Limb (tissue), 2 donors: Measurements from ENCODE around the gene CBY1.
A peak's percentile ranks its signal among the peaks of the same experiment; 100 is the strongest.

Source experiments
- DNase-seq, 2 donors: peaks; one replicate each; pipeline ENCODE4 v3.0.0-alpha.2; 2016; ENCODE audit errors: extremely low spot score in 2 of 2

CBY1 gene

GRCh38 chr22:38700789-38701628 is 44.6 kb downstream of the CBY1 start, which contains the start of gene JOSD1:
Gene JOSD1 (minus strand): TSS chr22:38700943. CDS start chr22:38699987, 956 bp downstream.
- DNase-seq, result peak; percentile 87 to 99

- DNase-seq, result no peak
Observed at GRCh38 chr22:38704654-38705234, 48.3 kb downstream of the CBY1 start.

- peak; percentile 96 to 100 for DNase-seq
Observed at GRCh38 chr22:38705235-38706100, 49.0 kb downstream of the CBY1 start, which contains the start of gene GTPBP1. Gene GTPBP1 (plus strand): TSS chr22:38705944. CDS start chr22:38705956, 12 bp downstream.

DNA sequence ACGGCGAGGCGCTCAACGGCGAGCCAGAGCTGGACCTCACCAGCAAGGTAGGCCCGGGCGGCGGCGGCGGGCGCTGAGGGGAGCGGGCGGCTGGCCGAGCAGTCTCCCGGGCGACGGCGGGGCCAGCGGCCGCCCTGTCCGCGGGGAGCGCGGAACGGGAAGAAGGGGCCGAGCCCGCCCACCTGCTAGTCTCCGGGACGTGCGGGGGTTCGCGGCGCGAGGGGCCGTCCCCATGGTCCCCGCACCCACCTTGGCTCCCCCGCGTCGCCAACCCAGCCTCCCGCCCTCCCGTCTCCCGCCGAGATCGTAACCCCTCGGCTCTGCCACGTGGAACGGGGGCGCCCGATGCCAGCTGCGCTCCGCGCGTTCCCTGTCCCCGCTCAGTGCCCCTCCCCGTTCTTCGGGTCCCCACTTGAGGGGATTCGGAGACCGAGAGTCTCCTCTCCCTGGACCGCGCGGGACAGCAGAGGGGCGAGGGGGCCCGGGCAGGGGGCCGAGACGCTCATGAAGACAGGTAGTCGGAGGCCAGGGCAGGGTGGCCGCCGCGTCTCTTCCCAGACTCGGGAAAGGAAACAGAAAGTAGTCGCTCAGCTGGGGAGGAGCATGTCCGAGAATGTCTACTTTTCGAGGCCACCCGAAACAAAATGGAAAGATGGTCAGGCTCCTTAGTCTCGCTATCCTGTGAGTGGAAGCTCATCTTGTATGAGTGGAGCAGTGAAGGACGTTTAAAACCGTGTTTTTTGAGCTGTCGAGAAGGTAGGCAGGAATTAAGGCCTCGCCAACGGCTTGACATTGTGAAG is 49.9 kb downstream of the CBY1 start:
- DNase-seq, result peak in 1 of 2 donors; percentile 79

DNA sequence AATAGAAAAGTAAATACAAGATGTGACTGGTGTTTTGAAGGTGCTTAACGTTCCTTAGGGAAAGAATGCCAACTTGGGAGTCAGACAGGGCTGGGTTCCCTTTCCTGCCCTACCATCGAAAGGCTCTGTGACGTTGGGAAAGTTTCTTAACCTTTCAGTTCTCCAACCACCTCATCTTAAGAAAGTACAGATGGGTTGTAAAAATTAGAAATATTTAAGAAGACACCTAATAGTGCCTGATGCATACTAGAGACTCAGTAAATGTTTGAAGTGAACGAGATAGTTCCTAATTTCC is 50.4 kb downstream of the CBY1 start:
- no peak for DNase-seq

GRCh38 chr22:38707346-38707745 is 50.9 kb downstream of the CBY1 start:
- no peak for DNase-seq

GRCh38 chr22:38707984-38708383 is 51.5 kb downstream of the CBY1 start:
- DNase-seq, result no peak

GRCh38 chr22:38709306-38709705 is 52.9 kb downstream of the CBY1 start:
- DNase-seq, result no peak

GRCh38 chr22:38710351-38710750 is 53.9 kb downstream of the CBY1 start:
- no peak for DNase-seq

GRCh38 chr22:38710866-38711265 is 54.4 kb downstream of the CBY1 start:
- no peak for DNase-seq

DNA sequence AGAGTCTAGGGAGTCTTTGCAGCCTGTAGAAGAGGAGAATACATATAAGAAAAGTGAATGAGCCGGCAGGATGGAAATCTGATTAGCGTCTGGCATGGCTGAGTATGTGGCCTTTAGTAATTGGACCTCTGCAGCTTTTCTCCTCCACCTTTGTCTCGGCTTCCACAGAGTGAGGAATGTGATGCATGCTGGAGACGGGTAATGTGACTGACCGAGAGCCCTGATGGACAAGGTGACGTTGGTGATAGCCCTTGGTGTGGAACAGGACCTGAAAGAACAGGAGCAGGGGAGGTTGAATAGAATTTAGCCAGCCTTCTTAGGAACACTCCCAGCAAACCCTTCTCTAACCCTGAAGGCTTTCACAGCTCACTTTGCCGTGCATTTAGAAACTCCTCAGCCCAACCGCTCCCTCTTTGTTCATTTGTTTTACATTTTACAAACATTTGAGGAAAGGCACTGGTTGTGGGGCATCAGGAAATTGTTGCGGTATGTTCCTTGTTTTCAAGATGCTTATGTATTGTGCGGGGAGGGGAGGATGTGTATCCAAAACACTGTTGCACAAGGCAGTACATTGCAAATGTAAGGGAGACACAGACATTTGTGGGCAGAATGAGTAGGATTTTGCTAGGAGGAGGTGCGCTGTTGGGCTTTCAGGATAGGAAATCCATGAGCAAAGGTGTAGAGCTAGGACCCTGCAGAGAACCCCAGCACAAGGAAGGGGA is 56.2 kb downstream of the CBY1 start:
- DNase-seq, result no peak

DNA sequence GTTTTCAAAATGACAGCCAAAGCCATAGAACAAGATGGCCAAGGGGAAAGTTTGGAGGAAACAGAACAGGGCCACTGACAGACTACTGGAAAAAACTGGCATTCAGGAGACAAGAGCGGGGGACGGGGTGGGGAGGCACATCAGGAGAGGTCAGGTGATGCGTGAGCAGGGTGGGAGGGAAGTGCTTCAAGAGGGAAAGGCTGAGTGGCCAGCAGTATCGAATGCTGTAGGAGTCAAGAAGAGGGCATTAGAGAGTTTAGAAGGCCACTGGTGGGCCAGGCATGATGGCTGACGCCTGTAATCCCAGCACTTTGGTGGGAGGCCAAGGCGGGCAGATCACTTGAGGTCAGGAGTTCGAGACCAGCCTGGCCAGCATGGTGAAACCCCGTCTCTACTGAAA is 57.5 kb downstream of the CBY1 start:
- DNase-seq, result no peak

- DNase-seq, result no peak
Observed at GRCh38 chr22:38715176-38715764, 58.8 kb downstream of the CBY1 start.

DNA sequence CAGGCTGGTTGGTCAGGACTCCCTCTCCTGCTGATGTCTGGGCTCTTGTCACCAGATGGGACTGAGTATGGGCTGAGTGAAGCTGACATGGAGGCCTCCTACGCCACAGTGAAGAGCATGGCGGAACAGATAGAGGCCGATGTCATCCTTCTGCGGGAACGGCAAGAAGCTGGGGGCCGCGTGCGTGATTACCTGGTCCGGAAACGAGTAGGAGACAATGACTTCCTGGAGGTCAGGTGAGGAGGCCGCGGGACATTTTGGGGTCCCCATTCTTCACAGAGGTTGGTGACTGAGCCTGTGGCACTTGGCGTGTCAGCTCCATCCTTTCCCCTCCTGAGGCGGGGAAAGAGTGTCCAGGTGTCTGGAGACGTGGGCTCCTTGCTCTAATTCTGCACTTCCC is 59.4 kb downstream of the CBY1 start:
- DNase-seq, result no peak

- DNase-seq, result no peak
Observed at GRCh38 chr22:38716271-38716670, 59.8 kb downstream of the CBY1 start.

DNA sequence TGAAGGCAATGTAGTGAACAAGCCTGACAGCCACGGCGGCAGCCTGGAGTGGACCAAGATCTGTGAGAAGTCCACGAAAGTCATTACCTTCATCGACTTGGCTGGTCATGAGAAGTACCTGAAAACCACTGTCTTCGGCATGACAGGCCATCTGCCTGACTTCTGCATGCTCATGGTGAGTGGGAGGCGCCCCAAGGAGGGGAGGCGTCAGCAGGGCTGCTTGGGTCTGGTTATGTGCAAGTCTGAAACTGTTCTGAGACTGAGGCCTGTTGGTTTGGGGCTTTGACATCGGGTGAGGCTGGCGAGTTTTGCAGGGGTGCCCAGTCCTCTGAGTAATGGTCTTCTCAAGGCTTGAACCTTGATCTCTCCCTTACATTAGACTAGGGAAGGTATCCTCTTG is 60.4 kb downstream of the CBY1 start:
- DNase-seq, result no peak

GRCh38 chr22:38717244-38717643 is 60.8 kb downstream of the CBY1 start:
- DNase-seq, result no peak

- peak in 1 of 2 donors; percentile 24 for DNase-seq
Observed at GRCh38 chr22:38718414-38718813, 62.0 kb downstream of the CBY1 start.

- no peak for DNase-seq
Observed at GRCh38 chr22:38719196-38719595, 62.8 kb downstream of the CBY1 start.

GRCh38 chr22:38720350-38720749 is 63.9 kb downstream of the CBY1 start:
- DNase-seq, result no peak
